Trophoblast cell (in vitro differentiated cells and primary cell): ENCODE data around the gene NPY.

ENCODE experiments used
- DNase-seq, 2 donors: peaks; one replicate each; pipeline ENCODE4 v3.0.0-alpha.2; 2016
- H2AFZ ChIP-seq: 2 replicates; pipeline ENCODE4 v1.6.1; 2013; ENCODE audit warnings: low read length, moderate library complexity, mild to moderate bottlenecking; ENCODE audit not compliant: insufficient read depth, poor library complexity
- H2AK5ac ChIP-seq: 2 replicates; pipeline ENCODE4 v1.6.1; 2013; ENCODE audit warnings: mild to moderate bottlenecking, low read length
- H2BK120ac ChIP-seq: 2 replicates; pipeline ENCODE4 v1.6.1; 2013; ENCODE audit warnings: low read length, mild to moderate bottlenecking, moderate library complexity; ENCODE audit not compliant: insufficient read depth, poor library complexity
- H2BK12ac ChIP-seq: 2 replicates; pipeline ENCODE4 v1.6.1; 2013; ENCODE audit warnings: mild to moderate bottlenecking, low read length, moderate library complexity
- H2BK5ac ChIP-seq: 2 replicates; pipeline ENCODE4 v1.6.1; 2013; ENCODE audit warnings: low read length, low read depth, moderate library complexity, mild to moderate bottlenecking; ENCODE audit not compliant: poor library complexity
- H3K14ac ChIP-seq: 2 replicates; pipeline ENCODE4 v1.6.1; 2013; ENCODE audit warnings: mild to moderate bottlenecking, low read length
- H3K18ac ChIP-seq: 2 replicates; pipeline ENCODE4 v1.6.1; 2013; ENCODE audit warnings: mild to moderate bottlenecking, low read length
- H3K23ac ChIP-seq: 2 replicates; pipeline ENCODE4 v1.6.1; 2013; ENCODE audit warnings: low read length
- H3K27ac ChIP-seq: 2 replicates; pipeline ENCODE4 v1.5.1; 2013; ENCODE audit warnings: low read depth, mild to moderate bottlenecking, inconsistent platforms, low read length, moderate library complexity
- H3K27me3 ChIP-seq: 2 replicates; pipeline ENCODE4 v1.6.1; 2013; ENCODE audit warnings: inconsistent platforms, mild to moderate bottlenecking, low read length, moderate library complexity; ENCODE audit not compliant: insufficient read depth
- H3K36me3 ChIP-seq, 2 experiments: 1 replicate in 1 of 2; 2 replicates in 1 of 2; pipeline ENCODE4 v1.6.1; 2013; ENCODE audit warnings: low read length in 2 of 2, mild to moderate bottlenecking in 2 of 2, moderate library complexity in 1 of 2; ENCODE audit not compliant: insufficient read depth in 2 of 2, control insufficient read depth in 1 of 2
- H3K4ac ChIP-seq: 2 replicates; pipeline ENCODE4 v1.6.1; 2013; ENCODE audit warnings: low read depth, mild to moderate bottlenecking, low read length, moderate library complexity
- H3K4me1 ChIP-seq, 2 experiments: 1 replicate in 1 of 2; 2 replicates in 1 of 2; pipeline ENCODE4 v1.6.1; 2013; ENCODE audit warnings: low read length in 2 of 2, mild to moderate bottlenecking in 2 of 2, moderate library complexity in 1 of 2; ENCODE audit not compliant: insufficient read depth in 2 of 2, control insufficient read depth in 1 of 2
- H3K4me2 ChIP-seq: 2 replicates; pipeline ENCODE4 v1.6.1; 2013; ENCODE audit warnings: inconsistent platforms, mild to moderate bottlenecking, low read length, moderate library complexity
- H3K4me3 ChIP-seq: 2 replicates; pipeline ENCODE4 v1.5.1; 2013; ENCODE audit warnings: mild to moderate bottlenecking, low read depth, low read length, inconsistent platforms
- H3K79me1 ChIP-seq: one replicate; pipeline ENCODE4 v1.6.1; 2013; ENCODE audit warnings: low read length
- H3K79me2 ChIP-seq: 2 replicates; pipeline ENCODE4 v1.6.1; 2013; ENCODE audit warnings: low read length, mild to moderate bottlenecking; ENCODE audit not compliant: control insufficient read depth, insufficient read depth, poor library complexity
- H3K9ac ChIP-seq: 2 replicates; pipeline ENCODE4 v1.6.1; 2013; ENCODE audit warnings: mild to moderate bottlenecking, low read length
- H3K9me3 ChIP-seq: 2 replicates; pipeline ENCODE4 v1.6.1; 2013; ENCODE audit warnings: low read depth, mild to moderate bottlenecking, control low read depth, inconsistent platforms, low read length; ENCODE audit not compliant: insufficient read depth
- H4K12ac ChIP-seq: 2 replicates; pipeline ENCODE4 v1.6.1; 2013; ENCODE audit warnings: low read depth, mild to moderate bottlenecking, low read length, moderate library complexity
- H4K8ac ChIP-seq: 2 replicates; pipeline ENCODE4 v1.6.1; 2013; ENCODE audit warnings: low read depth, mild to moderate bottlenecking, low read length, moderate library complexity
- H4K91ac ChIP-seq: one replicate; pipeline ENCODE4 v1.6.1; 2013; ENCODE audit warnings: low read depth, mild to moderate bottlenecking, low read length, moderate library complexity
- WGBS: extraction: QIAGEN DNeasy Blood & Tissue Kit; methylation state at CpG from one replicate; pipeline ENCODE4 v1.1.7; 2013; ENCODE audit warnings: missing lambda C conversion rate; ENCODE audit not compliant: insufficient read length, insufficient coverage; ENCODE audit errors: extremely low coverage; 5-methylcytosine and 5-hydroxymethylcytosine counted together

NPY gene

DNA sequence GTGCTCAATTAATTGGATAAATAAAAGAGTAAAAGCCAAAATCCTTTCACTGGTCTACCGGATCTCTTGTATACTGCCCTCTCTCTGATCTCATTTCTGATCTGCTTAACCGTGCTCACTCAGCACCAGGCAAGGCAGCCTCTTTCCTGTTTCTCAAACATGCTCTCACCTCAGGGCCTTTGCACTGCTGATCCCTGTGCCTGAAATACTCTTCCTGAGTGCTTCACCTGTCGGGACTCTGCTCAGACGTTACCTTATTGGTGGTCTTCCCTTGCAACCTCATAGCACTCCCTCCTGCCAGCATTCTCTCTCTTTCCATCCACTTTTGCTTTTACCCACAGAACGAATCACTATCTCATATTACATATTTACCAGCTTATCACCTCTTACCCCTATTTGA, 55.6 kb downstream of the NPY start:
- no peak overlapping the region for H3K4ac ChIP-seq
- H2AFZ ChIP-seq = no peak overlapping the region
- H4K91ac ChIP-seq = no peak overlapping the region
- H3K79me1 ChIP-seq = no peaks in the 10 kb centered on the region
- no peak overlapping the region for H2AK5ac ChIP-seq
- no peaks in the 10 kb centered on the region for H3K36me3 ChIP-seq
- no peak overlapping the region for H3K9ac ChIP-seq
- H3K4me3 ChIP-seq = no peak overlapping the region
- H3K27me3 ChIP-seq = no peaks in the 10 kb centered on the region
- no peak overlapping the region for H2BK120ac ChIP-seq
- no peak overlapping the region for H4K12ac ChIP-seq
- H3K79me2 ChIP-seq = no peaks in the 10 kb centered on the region
- no peak overlapping the region for H2BK12ac ChIP-seq
- no peak overlapping the region for H3K27ac ChIP-seq
- H3K23ac ChIP-seq = peak overlapping the region; percentile 38
- no peak overlapping the region for H2BK5ac ChIP-seq
- no CpG with 5 or more reads among the region's 5 CpGs for WGBS
- DNase-seq = no peak
- no peak overlapping the region for H3K14ac ChIP-seq
- no peak overlapping the region for H3K4me2 ChIP-seq
- H4K8ac ChIP-seq = no peak overlapping the region
- H3K18ac ChIP-seq = no peak overlapping the region
- H3K9me3 ChIP-seq = no peaks in the 10 kb centered on the region
- H3K4me1 ChIP-seq = no peaks in the 10 kb centered on the region

DNA sequence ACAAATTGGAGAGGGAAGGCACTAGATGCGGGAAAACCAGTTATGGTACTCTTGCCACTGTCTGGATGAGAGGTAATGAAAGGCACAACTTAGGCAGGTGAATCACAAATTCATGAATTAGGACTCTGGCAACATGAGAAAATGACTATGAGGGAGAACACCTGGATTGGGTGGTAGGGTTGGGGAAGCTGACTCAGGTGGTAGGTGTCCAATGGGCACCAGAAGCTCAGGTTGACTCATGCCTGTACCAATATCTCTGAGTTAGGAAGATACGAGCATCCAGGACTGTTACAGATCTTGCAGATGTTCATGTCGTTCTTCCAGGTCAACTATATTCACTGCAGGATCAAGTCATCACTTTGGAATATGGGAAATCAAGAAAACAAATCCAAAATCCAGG, 56.7 kb downstream of the NPY start:
- no peak for DNase-seq
- H4K91ac ChIP-seq = no peak overlapping the region
- H2BK5ac ChIP-seq = no peak overlapping the region
- H2BK12ac ChIP-seq = no peak overlapping the region
- H4K12ac ChIP-seq = no peak overlapping the region
- no peaks in the 10 kb centered on the region for H3K79me2 ChIP-seq
- H3K14ac ChIP-seq = no peak overlapping the region
- no peak overlapping the region for H3K18ac ChIP-seq
- no peaks in the 10 kb centered on the region for H3K9me3 ChIP-seq
- H2AK5ac ChIP-seq = no peak overlapping the region
- no peak overlapping the region for H4K8ac ChIP-seq
- no peak overlapping the region for H2AFZ ChIP-seq
- H3K27ac ChIP-seq = no peak overlapping the region
- no peak overlapping the region for H2BK120ac ChIP-seq
- no peaks in the 10 kb centered on the region for H3K79me1 ChIP-seq
- H3K9ac ChIP-seq = no peak overlapping the region
- no peak overlapping the region for H3K23ac ChIP-seq
- no peaks in the 10 kb centered on the region for H3K4me1 ChIP-seq
- H3K36me3 ChIP-seq = no peaks in the 10 kb centered on the region
- no peak overlapping the region for H3K4me2 ChIP-seq
- no peak overlapping the region for H3K4ac ChIP-seq
- H3K4me3 ChIP-seq = no peak overlapping the region
- no CpG with 5 or more reads among the region's 3 CpGs for WGBS
- H3K27me3 ChIP-seq = no peaks in the 10 kb centered on the region
